Measurements from ENCODE around the gene TBC1D30.

Gene TBC1D30

DNA sequence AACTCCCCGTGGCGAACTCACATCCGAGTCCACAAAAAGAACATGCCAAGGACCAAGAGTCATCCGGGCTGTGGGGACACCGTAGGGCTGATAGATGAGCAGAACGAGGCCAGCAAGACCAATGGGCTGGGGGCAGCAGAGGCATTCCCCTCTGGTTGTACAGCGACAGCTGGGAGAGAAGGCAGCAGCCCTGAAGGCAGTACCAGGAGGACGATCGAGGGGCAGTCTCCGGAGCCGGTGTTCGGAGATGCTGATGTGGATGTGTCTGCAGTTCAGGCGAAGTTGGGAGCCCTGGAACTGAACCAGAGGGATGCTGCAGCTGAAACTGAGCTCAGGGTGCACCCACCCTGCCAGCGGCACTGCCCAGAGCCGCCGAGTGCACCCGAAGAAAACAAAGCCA is 50.7 kb downstream of the TBC1D30 start:
- no peak for DNase-seq

DNA sequence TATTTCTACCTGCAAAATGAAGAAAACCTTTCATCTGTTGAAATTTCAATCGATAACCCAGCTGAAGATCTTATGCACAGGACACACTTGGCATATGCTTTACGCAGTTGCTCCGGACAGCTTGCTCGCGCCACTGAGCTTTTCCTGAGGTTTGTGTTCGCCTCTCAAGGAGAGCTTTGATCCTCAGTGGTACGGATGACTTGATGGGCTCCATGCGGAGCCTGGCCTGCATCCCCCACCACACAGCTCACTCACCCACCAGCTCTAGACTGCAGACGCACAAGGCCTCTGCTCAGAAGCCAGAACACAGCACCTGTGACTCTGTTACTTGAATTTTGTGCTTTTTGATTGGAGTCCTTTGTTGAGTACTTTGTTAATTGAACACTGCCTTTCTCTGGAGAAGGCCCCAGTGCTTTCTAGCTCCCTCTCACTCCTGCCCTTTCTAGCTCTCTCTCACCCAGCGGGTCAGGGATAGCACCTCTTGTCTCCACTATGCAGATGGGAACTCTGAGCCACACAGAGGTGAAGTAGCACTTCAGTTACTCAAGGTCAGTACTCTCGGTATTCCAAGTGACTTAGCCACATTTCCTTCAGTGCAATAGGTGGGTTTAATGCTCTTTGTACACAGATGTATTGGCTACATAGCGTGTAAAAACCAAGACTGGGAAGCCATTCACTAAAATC is 52.1 kb downstream of the TBC1D30 start:
- no peak for DNase-seq

DNA sequence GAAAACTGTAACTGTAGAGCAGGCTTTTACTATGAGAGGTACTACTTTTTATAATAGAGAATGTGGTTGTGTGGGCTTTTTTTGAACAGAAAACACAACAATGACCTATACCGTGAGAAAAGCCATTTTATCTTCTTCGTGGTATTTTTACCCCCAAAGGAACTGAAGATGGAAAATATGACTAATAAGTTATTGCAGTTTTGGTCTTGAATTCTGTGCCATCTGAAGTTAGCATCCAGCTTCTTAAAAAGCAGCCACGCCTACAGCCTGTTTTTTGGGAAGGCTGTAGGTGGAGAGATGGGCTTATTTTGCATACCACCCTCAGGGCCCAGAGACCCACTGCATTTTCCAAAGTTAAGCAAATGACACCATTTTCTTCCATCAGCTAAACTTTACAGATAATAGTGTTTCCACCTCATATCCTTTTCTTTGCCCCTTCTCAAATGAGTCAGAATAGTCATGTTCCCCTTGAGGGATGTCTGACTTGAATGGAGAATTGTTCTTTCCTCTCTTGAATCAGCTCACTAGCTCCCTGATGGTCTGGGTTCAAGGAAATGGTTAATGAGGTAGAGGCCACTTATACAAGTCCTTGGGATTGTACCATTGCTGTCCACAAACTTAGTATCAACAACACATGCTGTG is 53.0 kb downstream of the TBC1D30 start:
- no peak for DNase-seq

DNA sequence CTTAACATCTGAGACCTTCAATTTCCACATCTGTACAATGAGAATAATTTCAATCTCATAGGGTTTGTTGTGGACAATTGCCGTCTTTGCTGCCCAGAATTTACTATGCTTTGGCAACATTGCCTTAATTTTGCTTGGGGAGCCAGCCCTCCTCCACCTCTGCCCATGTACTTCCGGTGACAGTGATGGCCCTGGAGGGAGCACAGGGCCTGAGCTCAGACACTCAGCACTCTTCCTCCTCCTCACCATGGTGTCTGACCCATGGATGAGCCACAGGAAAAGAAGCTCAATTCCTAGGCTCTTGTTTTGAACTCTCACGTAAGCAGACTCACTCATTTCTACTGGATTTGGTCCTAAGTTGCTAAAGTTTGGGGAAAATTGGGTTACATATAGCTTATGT is 58.2 kb downstream of the TBC1D30 start:
- DNase-seq: no peak

DNA sequence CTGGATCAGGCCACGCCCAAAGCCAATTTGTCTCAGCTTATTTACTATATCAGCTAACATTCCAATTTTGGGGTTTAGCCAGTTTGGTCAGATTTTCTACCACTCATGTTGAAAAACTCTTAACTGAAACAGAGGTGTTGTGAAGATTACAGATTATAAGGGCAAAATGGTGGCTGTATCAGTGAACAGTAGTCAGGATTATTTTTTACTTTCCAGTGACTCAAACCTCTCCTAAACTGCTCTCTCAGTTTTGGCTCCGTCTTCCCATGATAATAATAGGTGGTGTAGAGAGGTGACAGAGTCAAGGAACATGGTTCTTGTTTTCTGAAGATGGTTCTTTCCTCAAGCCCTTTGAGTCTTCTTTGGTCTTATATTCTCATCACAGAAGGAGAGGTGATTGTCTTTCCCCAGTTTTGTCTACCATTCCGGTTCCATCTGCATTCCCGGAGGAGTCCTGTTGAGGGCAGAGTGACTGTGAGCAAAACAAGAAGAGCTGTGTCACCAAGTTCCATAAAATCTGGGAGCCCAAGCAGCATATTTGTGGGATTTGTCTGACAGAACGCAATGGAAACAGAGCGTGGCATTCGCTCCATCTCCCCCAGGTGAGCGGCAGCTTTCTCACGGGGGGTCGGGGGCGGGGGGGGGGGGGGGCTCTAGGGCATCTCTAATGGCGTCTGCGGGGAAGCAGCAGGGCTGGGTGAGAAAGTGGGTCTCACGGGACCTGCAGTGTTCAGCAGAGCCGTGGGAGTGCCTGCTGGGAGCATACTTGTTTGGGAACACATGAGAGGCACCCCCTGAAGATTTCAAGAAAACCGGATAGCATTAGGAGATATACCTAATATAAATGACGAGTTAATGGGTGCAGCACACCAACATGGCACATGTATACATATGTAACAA is 59.1 kb downstream of the TBC1D30 start:
- DNase-seq: no peak

DNA sequence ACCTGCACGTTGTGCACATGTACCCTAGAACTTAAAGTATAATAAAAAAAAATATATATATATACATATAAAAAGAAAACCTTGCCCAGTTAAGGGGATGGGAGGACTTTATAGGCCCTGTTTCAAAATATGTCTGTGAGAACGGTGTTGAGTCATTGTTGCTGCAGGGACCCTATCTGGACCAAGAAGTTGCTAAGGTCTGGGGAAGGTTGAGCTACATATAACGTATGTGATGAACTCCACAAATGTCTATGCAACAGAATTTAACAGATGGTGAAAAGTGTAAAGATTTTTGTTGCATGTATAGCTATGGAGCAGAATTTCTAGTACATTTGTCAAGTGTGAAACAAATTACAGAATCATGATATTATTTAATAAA is 59.7 kb downstream of the TBC1D30 start:
- no peak for DNase-seq

DNA sequence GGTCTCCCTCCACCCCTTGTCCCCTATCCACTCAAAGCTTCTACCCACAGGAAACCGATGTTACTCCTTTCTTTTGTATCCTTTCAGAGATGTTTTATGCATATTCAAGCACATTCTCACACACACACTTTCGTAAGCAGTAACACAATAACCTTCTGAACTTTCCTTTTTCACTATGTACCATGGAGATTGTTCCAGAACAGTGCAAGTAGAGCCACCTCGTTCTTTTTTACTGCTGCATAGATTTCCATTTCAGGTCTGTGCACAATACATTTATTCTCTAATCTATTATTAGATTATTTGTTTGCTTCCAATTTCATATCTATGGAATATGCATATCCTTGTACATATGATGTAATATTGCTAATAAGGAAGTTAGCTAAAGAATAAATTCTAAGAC is 60.3 kb downstream of the TBC1D30 start:
- no peak for DNase-seq

DNA sequence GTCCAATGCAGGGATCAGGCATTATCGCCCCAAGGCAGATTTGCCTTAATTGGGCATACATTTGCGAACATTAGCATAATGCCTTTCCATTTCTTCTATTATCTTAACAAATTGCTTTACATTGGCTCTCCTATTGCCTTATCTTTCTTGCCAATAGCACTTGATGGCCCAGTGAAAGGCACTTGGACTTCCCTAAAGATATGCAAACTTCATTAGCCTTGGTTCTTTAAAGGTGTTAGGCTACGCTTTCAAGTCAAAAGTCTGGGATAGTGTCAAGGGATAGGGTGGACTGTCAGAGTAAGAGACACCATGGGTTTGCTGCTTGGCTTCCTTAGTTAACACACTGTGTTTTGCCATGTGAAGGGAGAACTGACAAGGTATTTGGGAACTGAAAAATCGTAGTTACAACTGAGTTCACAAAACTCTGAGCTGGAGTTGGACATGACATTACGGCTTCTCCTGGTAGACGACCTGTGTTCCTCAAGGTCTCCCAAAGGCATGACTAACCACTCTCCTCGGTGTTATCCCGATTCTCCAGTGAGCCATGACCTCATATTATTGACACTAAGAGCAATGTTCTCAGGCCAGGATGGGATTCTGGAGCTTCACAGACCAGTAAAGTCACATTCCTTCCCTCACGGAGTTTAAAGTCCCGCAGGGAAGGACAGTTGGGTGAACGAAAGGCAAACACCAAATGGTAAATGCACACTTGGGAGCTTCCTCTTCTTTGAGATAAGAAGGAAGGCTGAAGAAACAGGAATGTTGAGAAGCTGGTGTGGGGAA is 65.2 kb downstream of the TBC1D30 start:
- DNase-seq: no peak

DNA sequence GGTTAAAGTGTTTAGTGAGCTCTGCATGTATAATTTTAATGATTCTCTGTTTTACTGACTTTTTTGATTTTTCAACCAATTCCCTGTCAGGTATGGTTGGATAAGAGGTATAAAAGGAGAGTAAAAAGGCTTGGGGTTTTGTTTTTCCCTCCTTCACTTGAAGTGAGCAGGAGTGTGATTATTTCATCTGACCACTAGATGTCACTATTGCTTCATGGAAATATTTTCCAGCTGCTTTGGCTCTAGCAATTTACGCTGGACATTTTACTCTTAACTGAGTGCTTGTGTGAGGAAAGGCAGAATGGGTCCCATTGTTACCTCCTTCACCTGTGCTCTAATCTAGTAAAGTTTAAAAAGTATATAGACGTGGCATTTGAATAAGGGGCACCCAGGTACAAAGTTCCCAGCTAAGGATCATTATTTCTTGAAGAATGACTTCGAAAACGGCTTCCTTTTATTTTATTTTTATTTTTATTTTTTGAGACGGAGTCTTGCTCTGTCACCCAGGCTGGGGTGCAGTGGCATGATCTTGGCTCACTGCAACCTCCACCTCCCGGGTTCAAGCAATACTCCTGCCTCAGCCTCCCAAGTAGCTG is 66.5 kb downstream of the TBC1D30 start:
- DNase-seq: peak in 1 of 2 experiments; percentile 17

DNA sequence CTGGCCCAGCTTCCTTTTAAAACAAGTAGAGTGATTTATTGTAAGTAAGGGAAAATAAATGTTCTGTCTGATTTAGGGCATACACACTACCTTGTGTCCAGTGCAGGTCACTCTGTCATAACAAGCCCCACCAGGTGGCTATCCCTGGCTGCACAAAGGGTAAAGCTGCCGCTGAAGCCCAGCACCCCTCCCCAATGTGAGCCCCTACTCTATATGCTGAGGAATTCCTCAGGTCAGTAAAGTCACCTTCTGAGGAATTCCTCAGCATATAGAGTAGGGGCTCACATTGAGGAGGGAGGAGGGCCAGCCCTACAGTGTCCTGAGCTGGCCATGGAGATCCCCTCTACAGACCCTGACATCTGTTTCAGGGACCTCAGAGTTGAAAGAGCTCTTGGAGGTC is 67.2 kb downstream of the TBC1D30 start:
- DNase-seq: no peak

DNA sequence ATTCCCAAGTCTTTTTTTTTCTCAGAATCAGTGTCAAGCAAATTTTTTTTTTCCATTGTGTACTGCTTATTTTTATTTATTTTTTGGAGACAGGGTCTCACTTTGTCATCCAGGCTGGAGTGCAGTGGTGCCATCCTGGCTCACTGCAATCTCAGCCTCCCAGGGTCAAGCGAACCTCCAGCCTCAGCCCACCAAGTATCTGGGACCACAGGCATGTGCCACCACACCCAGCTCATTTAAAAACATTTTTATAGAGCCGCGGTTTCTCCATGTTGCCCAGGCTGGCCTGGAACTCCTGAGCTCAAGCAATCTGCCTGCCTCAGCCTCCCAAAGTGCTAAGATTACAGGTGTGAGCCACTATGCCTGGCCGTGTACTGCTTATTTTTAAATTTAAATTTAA is 68.1 kb downstream of the TBC1D30 start:
- DNase-seq: no peak

DNA sequence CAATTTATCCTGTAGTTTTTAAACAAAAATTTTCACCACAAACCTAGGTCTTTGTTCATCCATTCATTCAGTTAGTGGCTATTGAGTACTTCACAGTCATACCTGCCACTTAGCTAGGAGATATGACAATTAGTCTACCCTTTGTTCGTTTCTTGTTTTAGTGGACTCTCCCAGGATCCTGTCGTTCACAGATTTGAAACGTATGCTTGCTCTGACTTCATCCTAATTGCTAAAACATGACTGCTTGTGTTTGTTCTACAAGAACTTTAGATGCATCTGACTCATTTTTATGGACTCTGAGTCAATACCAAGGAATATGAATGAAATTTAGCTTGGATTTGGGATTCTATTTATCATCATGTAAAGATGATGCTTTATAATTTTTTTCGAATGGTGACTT is 69.5 kb downstream of the TBC1D30 start:
- no peak for DNase-seq

DNA sequence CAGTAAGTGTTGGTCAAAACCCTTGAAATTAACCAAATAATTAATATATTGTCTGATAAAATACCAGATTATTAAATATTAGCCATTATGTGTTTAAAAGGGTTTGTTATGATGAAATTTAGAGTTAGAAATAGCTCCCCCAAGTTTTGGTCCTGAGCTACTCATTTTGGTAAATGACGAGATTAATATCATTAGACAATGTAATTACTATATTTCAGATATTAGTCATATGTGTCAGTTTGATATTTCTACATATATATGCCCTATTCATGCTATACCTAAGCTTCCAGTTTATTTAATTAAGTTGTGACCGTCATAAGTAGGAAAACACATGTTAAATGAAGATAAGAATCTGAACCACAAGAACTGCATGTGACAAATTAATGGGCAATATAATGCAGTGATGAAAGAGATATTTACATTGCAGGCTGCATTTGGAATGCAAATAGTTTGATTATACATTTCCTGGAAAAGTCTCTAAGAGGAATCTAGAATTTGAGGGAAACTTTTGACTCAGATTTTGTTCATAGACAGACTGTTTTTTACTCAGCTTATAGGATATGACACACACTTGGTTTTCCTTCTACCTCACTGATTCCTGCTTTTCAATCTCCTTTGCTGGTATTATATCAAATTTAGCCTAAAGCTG is 70.5 kb downstream of the TBC1D30 start:
- DNase-seq: no peak

DNA sequence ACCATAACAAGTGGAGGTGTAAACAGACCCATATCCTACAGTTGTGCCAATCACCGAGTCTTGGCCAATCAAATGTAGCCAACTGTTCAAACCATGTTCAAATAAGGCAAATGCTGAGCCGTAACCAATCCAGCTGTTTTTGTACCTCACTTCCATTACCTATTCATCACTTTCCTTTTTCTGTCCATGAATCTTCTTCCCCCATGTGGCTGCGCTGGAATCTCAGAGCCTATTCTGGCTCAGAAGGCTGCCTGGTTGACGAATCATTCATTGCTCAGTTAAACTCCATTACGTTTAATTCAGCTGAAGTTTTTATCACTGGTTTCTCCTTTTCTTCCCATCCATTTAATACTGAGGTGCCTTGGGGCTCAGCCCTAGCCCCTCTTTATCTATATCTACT is 71.1 kb downstream of the TBC1D30 start:
- DNase-seq: no peak

DNA sequence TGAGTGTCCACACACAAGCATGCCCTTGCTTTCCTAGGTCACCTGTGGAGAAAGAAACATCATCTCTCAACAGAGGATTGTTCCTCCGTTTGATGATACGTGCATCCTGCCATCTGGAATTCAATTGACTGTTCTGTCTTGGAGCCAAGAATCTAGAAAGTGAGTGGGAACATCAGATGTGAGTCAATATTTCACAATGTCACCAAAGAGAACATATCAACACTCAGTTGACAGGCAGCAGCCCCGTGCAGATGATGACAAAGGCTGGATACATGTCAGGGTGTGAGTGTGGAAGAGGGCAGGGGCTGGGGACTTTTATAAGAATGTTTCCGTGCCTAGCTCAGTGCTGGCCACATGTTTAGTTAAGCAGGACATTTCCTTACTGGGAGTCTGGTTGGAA is 76.1 kb downstream of the TBC1D30 start:
- DNase-seq: no peak

DNA sequence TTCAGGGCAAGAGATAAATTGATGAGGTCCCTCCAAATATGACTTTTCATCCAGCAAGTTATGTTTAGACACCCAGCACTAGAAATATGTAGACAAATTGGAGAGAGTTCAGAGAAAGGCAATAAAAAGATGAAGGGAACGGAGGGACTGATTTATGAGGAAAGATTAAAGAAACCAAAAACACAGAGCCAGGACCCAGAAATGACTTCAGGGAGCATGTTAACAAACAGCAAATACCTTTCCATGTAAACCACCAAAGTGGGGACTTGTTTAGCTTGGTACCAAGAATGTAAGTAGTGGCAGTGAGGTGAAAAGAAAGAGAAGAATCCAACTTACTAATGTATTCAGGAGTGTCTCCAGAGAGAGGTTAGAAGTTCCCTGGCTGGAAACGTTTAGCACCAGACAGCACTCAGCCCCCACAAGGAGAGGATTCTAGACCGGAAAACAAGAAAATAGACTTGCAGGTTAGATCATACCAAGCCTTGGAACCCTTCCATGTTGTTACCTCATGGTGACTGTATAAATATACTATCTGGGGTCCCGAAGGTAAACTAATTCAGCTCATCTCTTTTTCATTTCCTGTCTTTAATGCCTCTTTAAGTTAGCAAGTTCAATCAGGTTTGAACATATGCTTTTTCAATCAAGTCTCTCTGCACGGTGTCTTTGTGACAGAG is 79.2 kb downstream of the TBC1D30 start:
- no peak for DNase-seq

DNA sequence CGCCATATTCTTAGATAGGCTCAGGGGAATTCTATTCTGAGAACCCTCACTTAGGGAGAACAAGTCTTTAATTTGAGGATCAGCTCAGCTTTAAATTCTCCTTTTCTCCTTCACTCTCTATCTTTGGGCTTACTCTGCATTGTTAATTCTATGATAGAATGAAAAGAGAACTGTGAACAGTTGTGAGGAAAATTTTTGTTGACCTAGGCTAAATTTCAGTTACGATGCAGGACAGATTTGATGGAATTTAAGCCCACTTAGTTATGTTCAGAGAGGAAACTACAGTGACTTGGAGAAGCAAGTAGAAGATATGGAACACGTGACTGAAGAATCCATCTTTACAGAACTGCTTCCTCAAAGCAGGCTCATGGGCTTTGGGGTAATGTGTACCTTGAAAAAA is 82.7 kb downstream of the TBC1D30 start:
- no peak for DNase-seq

DNA sequence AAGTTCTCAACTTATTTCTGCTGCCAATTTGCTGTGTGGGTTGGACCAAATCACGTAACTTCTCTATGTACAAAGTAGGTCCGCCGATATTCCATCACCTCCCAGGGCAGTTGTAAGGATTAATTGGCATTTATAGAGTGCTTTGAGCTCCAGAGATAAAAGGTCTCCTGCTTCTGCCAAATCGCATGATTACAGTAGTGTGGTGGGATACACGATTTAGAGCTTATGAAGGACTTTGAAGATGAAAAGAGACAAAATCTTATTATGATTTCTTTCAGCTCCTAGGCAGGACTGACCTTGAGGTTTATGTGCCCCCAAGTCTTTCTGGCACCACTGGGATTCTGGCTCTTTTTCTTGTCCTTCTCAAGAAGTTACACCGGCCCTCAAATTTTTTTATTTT is 84.7 kb downstream of the TBC1D30 start:
- DNase-seq: no peak

DNA sequence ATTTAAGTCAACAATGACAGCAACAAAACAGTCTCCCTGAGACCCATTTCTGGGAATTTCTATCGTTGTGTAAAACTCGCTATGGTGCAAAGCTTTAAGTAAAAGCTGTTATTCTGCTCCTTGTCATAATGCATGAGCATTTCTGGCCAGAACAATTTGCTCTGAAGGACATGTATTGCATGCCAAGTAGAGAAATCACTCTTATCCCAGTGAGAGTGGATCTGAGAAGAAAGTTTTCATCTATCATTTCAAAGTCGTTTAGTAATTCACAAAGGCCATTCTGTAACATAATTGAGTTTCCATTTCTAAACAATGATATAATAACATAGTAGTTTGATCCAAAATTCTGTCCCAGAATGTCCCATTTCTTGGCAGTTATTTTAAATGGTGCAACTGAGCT is 86.6 kb downstream of the TBC1D30 start:
- DNase-seq: no peak

DNA sequence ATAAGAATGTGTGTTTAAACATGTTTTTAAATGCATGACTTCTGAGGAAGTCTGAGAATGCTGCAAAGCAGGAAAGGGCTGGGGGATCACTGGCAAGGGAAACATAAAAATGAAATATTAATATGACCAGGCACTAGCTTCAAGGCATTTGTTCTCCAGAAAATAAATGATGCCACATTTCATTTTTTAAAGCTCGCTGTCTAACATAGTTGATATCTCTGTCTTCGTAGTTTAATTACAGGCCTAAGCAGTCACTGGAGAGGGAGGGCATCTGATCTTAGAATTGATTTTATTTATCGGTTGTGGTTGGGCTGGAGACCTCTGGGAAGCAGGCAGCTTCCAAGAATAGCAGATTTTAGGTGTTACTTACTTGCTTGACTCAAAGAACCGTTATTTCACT is 87.5 kb downstream of the TBC1D30 start:
- DNase-seq: no peak

DNA sequence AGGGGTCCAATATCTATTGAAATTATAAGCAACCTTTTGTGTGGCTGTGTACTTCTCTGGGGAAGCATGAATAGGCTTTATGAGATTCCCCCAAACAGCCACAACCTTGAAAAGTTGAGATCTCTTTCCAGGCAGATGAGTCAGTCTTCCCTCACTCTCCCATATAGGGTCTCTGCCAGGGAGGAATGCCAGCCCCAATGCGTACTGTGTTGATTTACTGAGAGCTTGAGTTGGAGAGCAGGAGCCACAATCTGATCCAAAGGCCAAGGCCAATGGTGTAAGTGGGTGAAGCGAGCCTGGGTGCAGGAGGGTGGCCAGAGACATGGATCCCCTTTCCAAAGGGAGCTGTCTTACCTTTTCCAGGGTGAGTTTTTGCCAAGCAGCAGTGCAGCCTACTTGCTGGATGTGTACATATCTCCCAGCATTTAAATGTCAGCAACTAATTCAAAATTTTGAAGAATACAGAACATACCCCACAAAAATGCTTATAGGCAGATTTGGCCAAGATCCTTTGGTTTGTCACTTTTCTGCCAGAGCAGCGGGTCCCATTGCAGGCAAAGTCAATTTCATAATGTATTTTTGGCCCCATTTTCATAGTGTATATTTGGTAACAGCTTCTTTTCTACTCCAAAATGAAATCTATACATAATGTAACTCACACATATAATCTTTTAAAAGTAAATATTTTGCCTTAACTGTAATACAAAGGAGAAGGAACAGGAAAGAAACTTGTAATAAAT is 88.2 kb downstream of the TBC1D30 start:
- no peak for DNase-seq
